ENCODE results near the gene GARIN1A. TPM values are rescaled to one million over a fixed set of nuclear protein-coding genes. Genes with fewer than 3 reads are reported as not detected.
"Not testable (repeated sequence)": the region's sequence is repeated elsewhere in the genome, so short reads cannot be mapped to it uniquely, and the experiment has no call there.

The GARIN1A gene
- total RNA-seq, 1 donor from 2014 or later: 0.68 TPM

DNA sequence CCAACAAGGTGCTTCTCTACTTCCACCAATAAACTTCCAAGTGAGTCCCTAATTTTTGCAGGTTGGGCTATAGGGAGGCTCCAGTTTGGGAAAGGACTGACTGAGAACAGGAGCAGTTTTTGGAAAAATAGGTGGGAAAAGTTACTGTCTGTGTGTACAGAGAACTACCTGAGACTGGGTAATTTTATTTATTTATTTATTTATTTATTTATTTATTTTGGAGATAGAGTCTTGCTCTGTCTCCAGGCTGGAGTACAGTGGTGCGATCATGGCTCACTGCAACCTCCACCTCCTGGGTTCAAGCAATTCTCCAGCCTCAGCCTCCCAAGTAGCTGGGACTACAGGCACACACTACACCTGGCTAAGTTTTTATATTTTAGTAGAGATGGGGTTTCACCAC is 11.2 kb downstream of the GARIN1A start:
- intact Hi-C loops (cut with micrococcal nuclease): not testable (repeated sequence)

DNA sequence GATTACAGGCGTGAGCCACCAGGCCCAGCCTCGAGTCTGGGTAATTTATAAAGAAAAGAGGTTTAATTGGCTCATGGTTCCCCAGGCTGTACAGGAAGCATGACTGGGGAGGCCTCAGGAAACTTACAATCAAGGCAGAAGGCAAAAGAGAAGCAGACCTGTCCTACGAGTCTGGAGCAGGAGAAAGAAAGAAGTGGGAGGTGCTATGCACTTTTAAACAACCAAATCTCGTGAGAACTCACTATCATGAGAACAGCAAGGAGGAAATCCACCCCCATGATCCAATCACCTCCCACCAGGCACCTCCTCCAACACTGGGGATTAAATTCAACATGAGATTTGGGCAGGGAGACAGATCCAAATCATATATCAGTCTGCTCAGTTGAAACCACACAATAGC is 11.6 kb downstream of the GARIN1A start:
- intact Hi-C loops (cut with micrococcal nuclease): not testable (repeated sequence)

DNA sequence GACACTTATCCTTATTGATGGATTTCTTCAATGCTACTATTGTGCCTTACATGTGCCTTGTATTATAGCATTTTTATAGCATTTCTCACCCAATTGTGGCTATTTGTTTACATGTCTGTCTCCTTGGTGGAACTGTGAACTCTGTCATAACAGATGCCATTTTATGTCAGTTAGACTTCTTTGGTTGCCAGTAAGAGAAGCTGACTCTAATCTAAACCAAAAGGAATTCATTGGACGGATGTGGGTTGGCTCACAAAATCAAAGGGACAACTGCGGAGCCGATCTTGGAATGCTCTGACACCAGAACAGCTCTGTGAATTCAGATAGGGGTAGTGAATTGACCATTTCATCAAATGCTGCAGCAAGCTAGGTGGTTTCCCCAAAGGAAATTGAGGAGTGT is 15.0 kb downstream of the GARIN1A start:
- intact Hi-C loops (cut with micrococcal nuclease): no loop called here

DNA sequence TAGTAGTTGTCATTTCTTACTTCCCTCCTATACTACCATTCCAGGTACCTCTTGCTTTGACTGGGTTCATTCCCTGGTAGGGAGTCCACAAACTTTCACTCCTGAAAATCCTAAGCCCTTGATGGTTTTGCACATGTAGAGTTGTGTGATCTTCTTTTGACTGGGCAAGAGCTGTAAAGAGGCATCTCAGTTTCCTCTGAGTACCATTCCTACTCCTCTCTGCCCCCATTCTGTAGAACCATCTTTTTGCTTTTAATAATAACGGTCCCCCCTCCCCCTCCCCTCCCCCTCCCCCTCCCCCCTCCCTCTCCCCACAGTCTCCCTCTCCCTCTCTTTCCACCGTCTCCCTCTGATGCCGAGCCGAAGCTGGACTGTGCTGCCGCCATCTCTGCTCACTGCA is 16.4 kb downstream of the GARIN1A start:
- intact Hi-C loops (cut with micrococcal nuclease): no loop called here

DNA sequence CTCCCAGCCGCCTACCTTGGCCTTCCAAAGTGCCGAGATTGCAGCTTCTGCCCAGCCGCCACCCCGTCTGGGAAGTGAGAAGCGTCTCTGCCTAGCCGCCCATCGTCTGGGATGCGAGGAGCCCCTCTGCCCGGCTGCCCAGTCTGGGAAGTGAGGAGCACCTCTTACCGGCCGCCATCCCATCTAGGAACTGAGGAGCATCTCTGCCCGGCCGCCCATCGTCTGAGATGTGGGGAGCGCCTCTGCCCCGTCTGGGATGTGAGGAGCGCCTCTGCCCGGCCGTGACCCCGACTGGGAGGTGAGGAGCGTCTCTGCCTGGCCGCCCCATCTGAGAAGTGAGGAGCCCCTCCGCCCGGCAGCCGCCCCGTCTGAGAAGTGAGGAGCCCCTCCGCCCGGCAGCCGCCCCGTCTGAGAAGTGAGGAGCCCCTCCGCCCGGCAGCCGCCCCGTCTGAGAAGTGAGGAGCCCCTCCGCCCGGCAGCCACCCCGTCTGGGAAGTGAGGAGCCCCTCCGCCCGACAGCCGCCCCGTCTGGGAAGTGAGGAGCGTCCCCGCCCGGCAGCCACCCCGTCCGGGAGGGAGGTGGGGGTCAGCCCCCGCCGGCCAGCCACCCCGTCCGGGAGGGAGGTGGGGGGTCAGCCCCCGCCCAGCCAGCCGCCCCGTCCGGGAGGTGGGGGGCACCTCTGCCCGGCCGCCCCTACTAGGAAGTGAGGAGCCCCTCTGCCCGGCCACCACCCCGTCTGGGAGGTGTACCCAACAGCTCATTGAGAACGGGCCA is 17.3 kb downstream of the GARIN1A start:
- intact Hi-C loops (cut with micrococcal nuclease): not testable (repeated sequence)

DNA sequence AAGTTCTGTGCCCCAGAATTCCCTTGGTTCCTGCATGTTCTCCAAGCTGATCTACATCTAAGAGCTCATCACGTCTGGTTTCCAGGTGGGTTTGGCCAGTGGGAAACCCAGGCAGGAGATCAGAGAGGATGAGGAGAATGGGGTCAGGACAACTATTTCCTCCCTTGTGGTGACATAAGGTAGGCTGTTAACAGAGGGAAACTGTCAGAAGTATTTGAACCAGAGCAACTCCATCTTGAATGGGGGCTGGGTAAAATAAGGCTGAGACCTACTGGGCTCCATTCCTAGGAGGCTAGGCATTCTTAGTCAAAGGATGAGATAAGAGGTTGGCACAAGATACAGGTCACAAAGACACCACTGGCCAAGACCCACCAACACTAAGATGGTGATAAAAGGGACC is 19.1 kb downstream of the GARIN1A start:
- intact Hi-C loops (cut with micrococcal nuclease): no loop called here

DNA sequence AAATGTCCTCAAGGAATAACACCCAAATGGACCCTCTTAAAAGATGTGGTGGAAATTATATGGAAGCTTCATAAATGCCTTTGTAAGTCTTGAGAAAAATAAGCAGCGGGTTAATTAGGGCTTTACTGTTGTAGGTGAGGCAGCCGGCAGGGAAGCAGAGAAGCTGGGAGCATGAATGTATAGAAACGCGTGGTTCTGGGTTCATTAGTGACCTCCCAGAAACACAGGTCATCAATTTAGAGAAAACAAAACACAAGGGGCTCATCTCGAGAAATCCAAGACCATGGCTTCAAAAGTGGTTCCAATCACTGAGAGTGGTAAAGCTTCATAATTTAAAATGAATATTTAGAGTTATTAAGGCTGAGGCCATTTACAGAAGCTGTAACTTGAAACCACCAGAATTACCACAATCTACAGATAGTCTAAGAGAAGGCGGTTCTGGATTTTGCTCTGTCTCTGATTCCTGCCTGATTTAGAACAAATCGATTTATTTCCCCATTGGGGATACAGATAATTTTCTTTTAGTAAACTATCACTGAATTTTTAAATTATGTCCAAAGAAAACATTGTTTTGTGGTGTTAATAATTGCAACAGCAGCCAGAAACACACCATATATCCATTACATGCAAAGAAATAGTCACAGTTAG is 20.7 kb downstream of the GARIN1A start:
- intact Hi-C loops (cut with micrococcal nuclease): no loop called here

DNA sequence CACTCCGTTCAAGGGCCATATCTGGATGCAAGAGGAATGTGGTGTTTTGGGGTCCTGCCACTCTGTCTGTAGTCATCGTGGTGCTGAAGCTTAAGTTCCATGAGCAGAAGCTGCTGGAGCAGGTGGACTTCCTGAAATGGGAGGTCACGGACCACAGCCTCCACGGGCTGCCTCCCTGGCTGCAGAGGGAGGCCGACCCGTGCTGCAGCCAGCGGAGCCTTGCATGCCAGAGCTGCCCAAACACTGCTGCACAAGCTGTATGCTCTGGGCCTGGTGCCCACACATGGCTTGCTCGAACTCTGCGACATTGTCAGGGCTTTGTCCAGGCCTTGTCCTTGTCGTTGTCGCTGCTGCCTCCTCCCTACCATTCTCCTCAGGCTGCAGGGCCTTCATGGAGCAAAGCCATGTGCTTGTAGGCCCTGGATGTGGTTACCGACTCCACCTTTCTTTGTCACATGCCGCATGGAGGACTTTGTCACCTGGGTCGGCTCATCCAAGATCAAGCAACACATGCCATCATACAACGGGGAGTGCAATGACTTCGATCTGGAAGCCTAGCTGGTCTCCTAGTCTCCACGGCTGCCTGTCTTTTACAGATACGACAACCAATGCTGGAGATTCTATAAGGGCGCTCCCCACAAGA is 21.4 kb downstream of the GARIN1A start:
- intact Hi-C loops (cut with micrococcal nuclease): no loop called here

DNA sequence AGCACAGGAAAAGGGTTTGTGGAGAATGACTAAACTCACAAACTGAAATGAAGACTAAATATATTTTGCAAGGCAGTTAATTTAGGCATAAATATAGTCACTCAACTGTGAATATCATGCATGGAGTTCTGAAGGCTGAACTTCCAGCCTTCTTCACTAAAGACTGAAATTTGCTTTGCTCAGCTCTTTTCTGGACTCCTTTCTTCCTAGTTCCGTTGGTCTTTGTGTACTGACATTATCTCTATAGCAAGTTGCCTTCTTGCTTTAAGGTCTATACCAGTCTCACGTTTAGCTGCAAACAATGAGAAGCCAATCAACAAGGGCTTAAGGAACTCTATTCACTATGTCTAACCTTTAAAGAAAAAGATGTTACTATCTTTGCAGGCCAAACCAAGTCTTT is 22.6 kb downstream of the GARIN1A start:
- intact Hi-C loops (cut with micrococcal nuclease): loop anchor here (5.0 kb wide), 1 partner anchor 43 kb away; the partner anchor contains the start of gene CALU

DNA sequence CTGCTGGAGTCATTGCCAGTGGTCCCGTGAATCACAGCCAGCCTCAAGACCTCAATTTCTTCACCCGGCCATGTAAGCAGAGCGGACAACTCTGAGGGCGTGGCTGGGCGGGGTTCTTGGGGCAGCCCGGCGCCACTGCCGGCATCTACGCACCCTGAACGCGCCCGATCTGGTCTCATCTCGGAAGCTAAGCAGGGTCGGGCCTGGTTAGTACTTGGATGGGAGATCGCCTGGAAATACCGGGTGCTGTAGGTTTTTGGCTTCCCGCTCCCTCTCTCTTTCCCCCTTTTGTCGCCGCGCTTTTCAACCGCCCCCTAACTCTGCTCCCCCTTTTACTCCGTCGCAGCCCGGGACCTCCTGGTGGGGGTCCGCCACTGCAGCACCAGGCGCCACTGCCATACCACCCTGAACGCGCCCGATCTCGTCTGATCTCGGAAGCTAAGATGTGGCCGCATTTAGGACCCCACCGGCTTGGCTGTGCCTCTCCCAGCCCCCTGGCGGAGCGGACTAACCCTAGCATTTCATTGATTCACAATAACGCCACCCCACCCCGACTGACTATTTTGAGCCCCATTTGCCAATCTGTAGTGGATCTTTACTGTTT is 25.3 kb downstream of the GARIN1A start:
- intact Hi-C loops (cut with micrococcal nuclease): loop anchor here (5.0 kb wide), 1 partner anchor 40 kb away; the partner anchor contains the start of gene CALU

DNA sequence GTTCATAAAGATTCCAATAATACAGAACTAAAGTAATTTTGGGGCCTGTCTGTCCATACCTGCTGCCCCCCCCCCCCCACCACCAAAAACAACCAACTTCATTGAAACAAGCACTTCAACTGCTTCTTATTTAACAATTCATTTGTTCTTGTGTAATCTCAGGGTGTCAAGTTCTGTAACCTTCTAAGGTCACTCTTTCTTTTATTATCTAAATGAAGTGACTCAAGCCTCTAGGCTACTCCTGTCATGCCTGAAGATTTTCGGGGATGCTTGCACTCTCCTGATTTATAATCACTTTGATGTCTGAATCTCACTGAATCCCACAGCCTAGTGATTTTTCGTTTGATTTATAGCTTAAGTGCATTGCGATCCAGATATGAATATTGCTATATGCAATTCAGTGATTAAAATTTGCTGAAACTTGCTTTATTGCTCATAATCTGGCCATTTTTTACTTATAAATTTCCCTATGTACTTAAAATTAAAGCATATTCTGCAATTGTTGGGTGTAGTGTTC is 27.2 kb downstream of the GARIN1A start:
- intact Hi-C loops (cut with micrococcal nuclease): loop anchor here (5.0 kb wide), 1 partner anchor 38 kb away; the partner anchor contains the start of gene CALU

DNA sequence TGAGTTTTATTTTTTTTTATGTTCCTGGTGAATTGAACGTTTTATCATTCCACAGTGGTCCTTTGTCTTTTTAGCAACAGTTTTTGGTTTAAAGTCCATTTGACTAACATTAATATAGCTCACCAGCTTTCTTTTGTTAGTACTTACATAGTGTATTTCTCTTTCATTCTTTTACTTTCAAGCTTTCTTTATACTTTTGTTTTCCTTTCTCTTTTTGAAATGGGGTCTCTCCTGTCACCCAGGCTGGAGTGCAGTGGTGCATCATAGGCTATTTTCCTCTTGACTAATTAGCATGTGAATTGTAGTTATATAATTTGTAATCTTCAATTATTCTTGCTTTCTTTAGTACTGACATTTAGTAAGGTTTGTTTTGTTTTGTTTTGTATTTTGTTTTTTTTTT is 27.8 kb downstream of the GARIN1A start:
- intact Hi-C loops (cut with micrococcal nuclease): loop anchor here (5.0 kb wide), 1 partner anchor 37 kb away; the partner anchor contains the start of gene CALU

DNA sequence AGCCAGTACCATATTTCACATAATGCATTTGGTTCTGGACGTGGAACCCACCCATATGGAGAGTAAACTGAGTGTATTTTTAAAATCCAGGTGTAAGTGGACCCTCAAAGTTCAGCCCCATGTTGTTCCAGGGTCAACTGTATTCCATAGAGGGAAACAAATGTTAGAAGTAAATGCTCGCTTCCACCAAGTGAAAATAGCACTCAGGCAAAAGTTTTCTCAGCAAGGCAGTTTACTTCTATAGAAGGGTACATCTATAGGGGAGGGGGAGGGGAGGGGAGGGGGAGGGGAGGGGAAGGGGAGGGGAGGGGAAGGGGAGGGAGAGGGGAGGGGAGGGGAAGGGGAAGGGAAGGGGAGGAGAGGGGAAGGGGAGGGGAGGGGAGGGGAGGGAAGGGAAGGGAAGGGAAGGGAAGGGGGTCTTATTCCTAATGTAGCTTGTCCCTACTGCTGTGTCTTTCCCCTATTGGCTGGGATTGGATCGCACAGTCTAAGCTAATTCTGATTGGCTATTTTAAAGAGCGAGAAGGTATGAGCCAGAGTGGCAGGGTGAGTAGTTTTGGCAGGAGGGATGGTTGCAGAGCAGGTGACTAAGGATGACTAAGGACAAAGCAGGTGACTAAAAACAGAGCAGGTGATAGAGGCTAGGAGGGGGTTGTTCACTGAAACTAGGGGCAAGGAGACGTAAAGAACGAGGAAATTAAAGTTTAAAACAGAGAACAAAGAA is 29.1 kb downstream of the GARIN1A start:
- intact Hi-C loops (cut with micrococcal nuclease): no loop called here

DNA sequence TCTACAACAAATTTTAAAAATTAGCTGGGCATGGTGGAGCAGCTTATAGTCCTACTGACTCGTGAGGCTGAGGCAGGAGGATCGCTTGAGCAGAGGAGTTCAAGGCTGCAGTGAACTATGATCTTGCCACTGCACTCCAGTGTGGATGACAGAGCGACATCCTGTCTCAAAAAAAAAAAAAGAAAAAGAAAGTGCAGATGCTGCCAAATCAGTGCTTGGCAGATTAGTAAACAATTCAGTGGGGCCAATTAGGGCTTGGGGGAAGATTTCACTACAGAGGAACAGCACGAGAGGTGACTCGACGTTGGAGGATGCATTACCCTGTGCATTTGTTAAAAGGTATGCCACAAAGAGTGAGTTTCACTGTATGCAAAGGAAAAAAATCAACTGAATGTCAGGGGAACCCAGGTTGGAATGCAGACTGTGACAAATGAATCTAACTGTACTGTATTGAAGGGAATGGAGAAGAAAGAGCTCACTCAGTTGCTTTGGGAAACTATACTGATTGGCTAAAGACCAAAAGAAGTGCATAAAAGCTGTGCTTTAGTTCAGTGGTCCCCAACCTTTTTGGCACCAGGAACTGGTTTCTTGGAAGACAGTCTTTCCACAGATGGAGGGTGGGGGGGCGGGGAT is 31.6 kb downstream of the GARIN1A start:
- intact Hi-C loops (cut with micrococcal nuclease): no loop called here

DNA sequence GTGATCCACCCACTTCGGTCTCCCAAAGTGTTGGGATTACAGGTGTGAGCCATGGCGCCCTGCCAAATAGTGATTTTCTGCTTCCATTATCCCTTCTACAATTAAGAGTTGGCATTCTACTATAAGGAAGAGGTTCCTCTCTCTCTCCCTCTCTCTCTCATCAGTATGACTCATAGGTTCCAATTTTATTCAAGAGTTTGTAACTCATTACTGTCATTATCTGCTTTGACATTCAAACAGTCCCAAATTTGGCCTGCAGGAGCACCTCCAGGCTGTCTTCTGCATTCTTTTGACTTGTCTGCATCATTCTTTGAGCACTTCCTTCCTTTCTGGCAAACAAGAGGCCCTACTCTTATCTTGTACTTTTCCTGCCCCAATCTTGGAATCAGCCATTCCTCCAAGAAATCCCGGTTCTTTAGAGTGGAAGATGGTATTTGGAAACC is 33.8 kb downstream of the GARIN1A start:
- intact Hi-C loops (cut with micrococcal nuclease): no loop called here

DNA sequence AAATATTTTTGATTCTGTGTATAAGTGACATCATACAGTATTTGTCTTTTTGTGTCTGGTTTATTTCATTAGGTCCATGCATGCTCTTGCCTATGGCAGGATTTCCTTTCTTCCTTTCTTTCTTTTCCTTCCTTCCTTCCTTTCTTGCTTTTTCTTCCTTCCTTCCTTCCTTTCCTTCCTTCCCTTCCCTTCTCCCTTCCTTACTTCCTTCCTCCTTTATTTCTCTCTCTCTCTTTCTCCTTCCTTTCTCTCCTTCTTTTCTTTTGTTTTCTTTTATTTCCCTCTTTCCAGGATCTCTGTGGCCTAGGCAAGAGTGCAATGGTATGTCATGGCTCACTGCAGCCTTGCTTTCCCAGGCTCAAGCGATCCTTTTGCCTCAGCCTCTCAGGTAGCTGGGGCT is 35.7 kb downstream of the GARIN1A start:
- intact Hi-C loops (cut with micrococcal nuclease): no loop called here

DNA sequence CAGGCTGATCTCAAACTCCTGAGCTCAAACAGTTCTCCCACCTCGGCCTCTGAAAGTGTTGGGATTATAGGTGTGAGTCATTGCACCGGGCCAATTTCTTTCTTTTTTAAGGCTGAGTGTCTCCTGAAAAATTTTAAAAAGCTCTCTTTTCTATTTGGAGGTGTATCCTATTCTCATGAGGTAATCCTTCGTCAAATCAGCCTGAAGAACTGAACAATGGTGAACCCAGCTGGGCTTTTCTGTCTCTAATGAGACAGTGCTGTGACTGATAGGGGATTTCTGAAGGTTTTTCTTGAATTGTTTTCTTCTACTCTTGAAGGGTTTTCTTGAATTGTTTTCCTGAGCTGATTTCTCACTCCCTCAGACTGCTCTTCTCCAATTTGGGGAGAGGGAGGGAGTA is 36.1 kb downstream of the GARIN1A start:
- intact Hi-C loops (cut with micrococcal nuclease): no loop called here

DNA sequence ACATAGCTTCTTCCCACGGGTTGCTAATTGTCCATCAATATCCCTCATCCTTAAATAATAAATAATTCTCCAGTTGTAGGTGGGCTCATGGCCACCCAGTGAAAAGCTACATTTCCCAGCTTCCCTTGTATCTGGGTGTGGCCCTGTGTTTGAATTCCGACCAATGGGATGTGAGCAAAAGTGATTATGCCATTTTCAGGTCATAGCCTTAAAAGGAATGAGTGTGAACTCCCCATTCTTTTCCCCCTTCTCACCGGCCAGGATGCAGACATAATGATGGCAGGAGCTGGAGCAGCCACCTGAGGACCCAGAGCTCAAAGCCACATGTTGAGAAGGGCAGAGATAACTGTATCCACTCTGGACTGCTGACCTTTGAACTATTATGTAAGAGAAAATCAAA is 36.7 kb downstream of the GARIN1A start:
- intact Hi-C loops (cut with micrococcal nuclease): no loop called here

DNA sequence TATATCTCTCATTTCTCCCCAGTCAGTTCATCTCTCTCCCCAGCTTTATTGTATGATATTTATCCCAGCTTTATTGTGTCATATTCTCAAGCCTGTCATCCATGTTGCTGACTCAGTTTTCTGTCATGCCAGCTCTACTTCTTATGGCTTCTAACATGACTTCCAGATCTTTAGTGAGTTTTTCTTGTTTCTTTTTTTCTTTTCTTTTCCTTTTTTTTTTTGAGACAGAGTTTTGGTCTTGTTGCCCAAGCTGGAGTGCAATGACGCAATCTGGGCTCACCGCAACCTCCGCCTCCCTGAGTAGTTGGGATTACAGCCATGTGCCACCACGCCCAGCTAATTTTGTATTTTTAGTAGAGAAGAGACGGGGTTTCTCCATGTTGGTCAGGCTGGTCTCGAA is 38.4 kb downstream of the GARIN1A start:
- intact Hi-C loops (cut with micrococcal nuclease): no loop called here

DNA sequence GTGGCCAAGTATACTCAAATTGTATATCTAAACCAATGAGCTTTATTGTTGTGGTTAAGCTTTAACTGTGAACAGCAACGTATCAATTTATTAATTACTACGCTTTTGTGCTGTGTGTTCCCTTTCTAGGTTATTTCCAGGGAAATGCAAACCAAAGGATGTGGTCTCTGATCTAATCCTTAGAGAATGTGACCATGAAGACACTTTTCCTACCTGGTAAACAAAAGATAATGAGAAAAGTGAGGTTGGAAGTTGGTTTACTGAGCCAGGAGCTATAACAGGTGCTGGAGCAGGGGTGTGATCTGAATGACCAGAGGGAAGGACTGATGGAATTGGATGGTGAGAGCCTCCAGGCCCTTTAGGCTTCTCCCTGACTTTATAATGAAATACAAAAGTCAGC is 41.7 kb downstream of the GARIN1A start:
- intact Hi-C loops (cut with micrococcal nuclease): no loop called here
